DND-41 (cell line): ENCODE data around the gene GM2A.

Source experiments
- ATAC-seq: fragments of 200-7000 bp; cut with Tn5 transposase; 3 replicates; pipeline ENCODE4 v1.9.1; 2021; ENCODE audit warnings: low read depth; ENCODE audit not compliant: insufficient read depth
- DNase-seq: peaks from one replicate; pipeline ENCODE4 v3.0.0-alpha.2; 2020
- H2AFZ ChIP-seq: 2 replicates; pipeline ENCODE4 v1.6.0; 2012; ENCODE audit warnings: low read depth, low read length
- H3K27ac ChIP-seq: 2 replicates; pipeline ENCODE4 v1.5.1; 2012; ENCODE audit warnings: low read length, inconsistent platforms
- H3K27me3 ChIP-seq: fragments of 200-600 bp; sonication (generic); 2 replicates; pipeline ENCODE4 v1.6.0; 2012; ENCODE audit warnings: low read length, mild to moderate bottlenecking, inconsistent platforms; ENCODE audit not compliant: insufficient read depth, poor library complexity
- H3K36me3 ChIP-seq: 2 replicates; pipeline ENCODE4 v1.5.1; 2012; ENCODE audit warnings: low read length, inconsistent platforms; ENCODE audit not compliant: insufficient read depth
- H3K4me1 ChIP-seq: 2 replicates; pipeline ENCODE4 v1.5.1; 2012; ENCODE audit warnings: mild to moderate bottlenecking, low read length; ENCODE audit not compliant: insufficient read depth
- H3K4me2 ChIP-seq: 2 replicates; pipeline ENCODE4 v1.6.0; 2012; ENCODE audit warnings: mild to moderate bottlenecking, moderate library complexity, low read length, inconsistent platforms; ENCODE audit not compliant: insufficient read depth
- H3K4me3 ChIP-seq, 2 experiments: fragments of 200-600 bp in 1 of 2; shearing (Covaris generic) in 1 of 2; 2 replicates each; pipeline ENCODE4 v1.5.1; 2012 to 2016; ENCODE audit warnings: inconsistent platforms in 2 of 2, low read length in 2 of 2, mild to moderate bottlenecking in 2 of 2, low read depth in 1 of 2, moderate library complexity in 1 of 2
- H3K79me2 ChIP-seq: 2 replicates; pipeline ENCODE4 v1.6.0; 2012; ENCODE audit warnings: low read length, inconsistent platforms; ENCODE audit not compliant: insufficient read depth
- H3K9ac ChIP-seq: 2 replicates; pipeline ENCODE4 v1.6.0; 2012; ENCODE audit warnings: low read depth, mild to moderate bottlenecking, inconsistent platforms, low read length, moderate library complexity
- H3K9me3 ChIP-seq: 2 replicates; pipeline ENCODE4 v1.5.1; 2012; ENCODE audit warnings: low read length, moderate library complexity, mild to moderate bottlenecking, inconsistent platforms; ENCODE audit not compliant: insufficient read depth, severe bottlenecking
- H4K20me1 ChIP-seq: 2 replicates; pipeline ENCODE4 v1.6.0; 2012; ENCODE audit warnings: low read length; ENCODE audit not compliant: insufficient read depth
- CTCF ChIP-seq: IDR thresholded peaks from 2 replicates; pipeline ENCODE4 v1.5.1; 2012; ENCODE audit warnings: borderline replicate concordance, low read length, moderate library complexity, mild to moderate bottlenecking; ENCODE audit not compliant: poor library complexity, severe bottlenecking; ENCODE audit errors: extremely low read depth
- EZH2 ChIP-seq: IDR thresholded peaks from 3 replicates; pipeline ENCODE4 v1.6.1; 2012; ENCODE audit warnings: borderline replicate concordance, low read depth, mild to moderate bottlenecking, moderate library complexity, low read length, inconsistent platforms; ENCODE audit not compliant: severe bottlenecking

Gene GM2A

GRCh38 chr5:151244206-151244605, 8.8 kb upstream of the GM2A start:
- no peak overlapping the region; the same call in 1 of the 2 replicates for H3K4me2 ChIP-seq
- no peak overlapping the region for H2AFZ ChIP-seq
- peaks cover 22% of the 10 kb centered on the region for H3K4me1 ChIP-seq
- no peaks in the 10 kb centered on the region for H3K9me3 ChIP-seq
- H3K36me3 ChIP-seq: peaks cover 98% of the 10 kb centered on the region
- ATAC-seq (peak; percentile 47; the same call in 2 of the 3 replicates), DNase-seq (no peak)
- no peak overlapping the region for H3K4me3 ChIP-seq
- H3K9ac ChIP-seq: no peak overlapping the region
- H3K79me2 ChIP-seq: peaks cover 100% of the 10 kb centered on the region
- H3K27me3 ChIP-seq: no peaks in the 10 kb centered on the region
- H4K20me1 ChIP-seq: peaks cover 78% of the 10 kb centered on the region
- H3K27ac ChIP-seq: no peak overlapping the region; the same call in 1 of the 2 replicates
- TF ChIP-seq EZH2 (no peak), CTCF (no peak)

DNA sequence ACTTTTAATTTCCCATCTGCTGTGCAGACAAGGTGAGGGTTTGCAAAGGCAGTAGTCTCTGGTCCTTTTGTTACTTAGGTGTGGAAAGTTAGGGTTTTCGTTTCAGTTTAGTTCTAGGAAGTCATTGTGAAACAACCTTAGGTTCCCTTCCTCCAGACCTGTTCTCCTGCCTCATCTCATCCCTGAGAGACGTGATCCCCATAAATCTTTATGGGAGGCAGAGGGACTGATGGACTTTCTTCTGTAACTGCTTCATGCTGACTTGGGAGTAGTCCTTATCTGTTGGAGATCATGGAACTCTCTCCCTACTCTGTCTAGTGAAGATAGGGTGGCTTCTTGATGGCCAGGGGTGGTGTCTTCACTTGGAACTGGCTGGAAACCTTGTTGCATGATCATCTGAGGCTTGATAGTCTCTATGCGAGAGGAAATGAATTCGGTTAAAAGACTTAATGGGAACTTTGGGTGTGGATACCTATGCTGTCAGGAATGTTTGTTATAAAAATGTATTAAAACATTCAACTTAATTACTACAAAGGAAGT, 7.2 kb upstream of the GM2A start:
- Histone ChIP-seq H2AFZ (no peak overlapping the region), H3K9ac (no peak overlapping the region), H3K9me3 (no peaks in the 10 kb centered on the region), H3K27me3 (no peaks in the 10 kb centered on the region), H3K27ac (0 out of 2 replicates have a peak overlapping the region, but pooled peaks have one; percentile 7), H3K36me3 (peaks cover 97% of the 10 kb centered on the region), H4K20me1 (peaks cover 67% of the 10 kb centered on the region), H3K4me2 (no peak overlapping the region; the same call in 1 of the 2 replicates), H3K4me1 (peaks cover 30% of the 10 kb centered on the region), H3K4me3 (no peak overlapping the region), H3K79me2 (peaks cover 94% of the 10 kb centered on the region)
- TF ChIP-seq CTCF: no peak
- no peak for TF ChIP-seq EZH2
- ATAC-seq (no peak), DNase-seq (no peak)

- H4K20me1 ChIP-seq: peaks cover 60% of the 10 kb centered on the region
- no peaks in the 10 kb centered on the region for H3K27me3 ChIP-seq
- H3K79me2 ChIP-seq: peaks cover 74% of the 10 kb centered on the region
- no peak overlapping the region for H3K4me2 ChIP-seq
- H3K4me1 ChIP-seq: peaks cover 57% of the 10 kb centered on the region
- peaks cover 72% of the 10 kb centered on the region for H3K36me3 ChIP-seq
- no peak overlapping the region for H2AFZ ChIP-seq
- no peak for TF ChIP-seq CTCF
- no peak for TF ChIP-seq EZH2
- no peaks in the 10 kb centered on the region for H3K9me3 ChIP-seq
- no peak for ATAC-seq
- no peak for DNase-seq
- no peak overlapping the region for H3K4me3 ChIP-seq
- no peak overlapping the region for H3K9ac ChIP-seq
- no peak overlapping the region for H3K27ac ChIP-seq
These were observed 4.3 kb upstream of the GM2A start for GRCh38 chr5:151248651-151249050.

GRCh38 chr5:151249281-151249680, 3.7 kb upstream of the GM2A start:
- Histone ChIP-seq H3K27me3 (no peaks in the 10 kb centered on the region), H3K9me3 (no peaks in the 10 kb centered on the region), H3K4me2 (no peak overlapping the region), H3K9ac (no peak overlapping the region), H3K36me3 (peaks cover 70% of the 10 kb centered on the region), H3K4me3 (no peak overlapping the region), H3K27ac (no peak overlapping the region), H4K20me1 (peaks cover 60% of the 10 kb centered on the region), H3K4me1 (peaks cover 55% of the 10 kb centered on the region), H2AFZ (no peak overlapping the region), H3K79me2 (peaks cover 74% of the 10 kb centered on the region)
- DNase-seq: no peak
- ATAC-seq: no peak
- no peak for TF ChIP-seq CTCF
- no peak for TF ChIP-seq EZH2
